HG03060 (cell line): Measurements from ENCODE around the gene UBE2L3.
"Not testable (repeated sequence)": the region's sequence is repeated elsewhere in the genome, so short reads cannot be mapped to it uniquely, and the experiment has no call there.

Experiments
- ATAC-seq: cut with Tn5 transposase; IDR thresholded peaks from one replicate; pipeline ENCODE4 v1.9.1; 2021; ENCODE audit warnings: low read depth, moderate number of reproducible peaks; ENCODE audit not compliant: unreplicated experiment

The UBE2L3 gene

GRCh38 chr22:21624880-21625791 lies 57.6 kb downstream of the UBE2L3 start:
- ATAC-seq = no peak

- no peak for ATAC-seq
Observed at GRCh38 chr22:21626073-21626734, 58.7 kb downstream of the UBE2L3 start.

- ATAC-seq = no peak
Observed at GRCh38 chr22:21626735-21627469, 59.4 kb downstream of the UBE2L3 start.

GRCh38 chr22:21628386-21629254 lies 61.1 kb downstream of the UBE2L3 start:
- ATAC-seq = no peak

GRCh38 chr22:21629255-21630149 lies 62.0 kb downstream of the UBE2L3 start, which contains the start of gene YDJC:
Gene YDJC, minus strand, starts transcription at chr22:21630022. Its CDS starts 8 bp downstream, at chr22:21630014.
- peak; percentile 50 for ATAC-seq

- ATAC-seq = no peak
Observed at GRCh38 chr22:21631025-21631424, 63.5 kb downstream of the UBE2L3 start.

GRCh38 chr22:21632237-21632895 lies 64.9 kb downstream of the UBE2L3 start, which contains the start of gene CCDC116:
Gene CCDC116, plus strand, starts transcription at chr22:21632760. Its CDS starts 422 bp downstream, at chr22:21633182.
- no peak for ATAC-seq

GRCh38 chr22:21632931-21633330 lies 65.4 kb downstream of the UBE2L3 start:
- ATAC-seq = no peak

- no peak for ATAC-seq
Observed at GRCh38 chr22:21633481-21633880, 66.0 kb downstream of the UBE2L3 start.

- ATAC-seq = no peak
Observed at GRCh38 chr22:21634081-21634480, 66.6 kb downstream of the UBE2L3 start.

- ATAC-seq = no peak
Observed at GRCh38 chr22:21634844-21635243, 67.3 kb downstream of the UBE2L3 start.

GRCh38 chr22:21635771-21636510 lies 68.4 kb downstream of the UBE2L3 start:
- ATAC-seq = no peak

- no peak for ATAC-seq
Observed at GRCh38 chr22:21636629-21637218, 69.2 kb downstream of the UBE2L3 start.

GRCh38 chr22:21637450-21637849 lies 69.9 kb downstream of the UBE2L3 start:
- not testable (repeated sequence) for ATAC-seq

- ATAC-seq = no peak
Observed at GRCh38 chr22:21639359-21639758, 71.8 kb downstream of the UBE2L3 start.

GRCh38 chr22:21640810-21641209 lies 73.3 kb downstream of the UBE2L3 start:
- no peak for ATAC-seq

GRCh38 chr22:21641417-21641788 lies 73.9 kb downstream of the UBE2L3 start:
- no peak for ATAC-seq
